ENCODE results near the gene CFAP61.
"Not testable (repeated sequence)": the region's sequence is repeated elsewhere in the genome, so short reads cannot be mapped to it uniquely, and the experiment has no call there.

The CFAP61 gene

GRCh38 chr20:20231528-20232298 lies 179.4 kb downstream of the CFAP61 start:
- DNase-seq (ENCODE audit: low read depth), result no peak

- no peak for DNase-seq (ENCODE audit: low read depth)
Measured at GRCh38 chr20:20233041-20233514, 180.7 kb downstream of the CFAP61 start.

GRCh38 chr20:20235681-20236080 lies 183.3 kb downstream of the CFAP61 start:
- DNase-seq (ENCODE audit: low read depth), result no peak

GRCh38 chr20:20237093-20237959 lies 185.0 kb downstream of the CFAP61 start:
- DNase-seq (ENCODE audit: low read depth), result no peak

- no peak for DNase-seq (ENCODE audit: low read depth)
Measured at GRCh38 chr20:20241976-20242375, 189.6 kb downstream of the CFAP61 start.

- not testable (repeated sequence) for DNase-seq (ENCODE audit: low read depth)
Measured at GRCh38 chr20:20244384-20244783, 192.1 kb downstream of the CFAP61 start.

- DNase-seq (ENCODE audit: low read depth), result no peak
Measured at GRCh38 chr20:20246996-20247633, 194.8 kb downstream of the CFAP61 start.

- no peak for DNase-seq (ENCODE audit: low read depth)
Measured at GRCh38 chr20:20248620-20249200, 196.4 kb downstream of the CFAP61 start.

- no peak for DNase-seq (ENCODE audit: low read depth)
Measured at GRCh38 chr20:20251317-20251716, 199.0 kb downstream of the CFAP61 start.

- no peak for DNase-seq (ENCODE audit: low read depth)
Measured at GRCh38 chr20:20251836-20252235, 199.5 kb downstream of the CFAP61 start.

- no peak for DNase-seq (ENCODE audit: low read depth)
Measured at GRCh38 chr20:20253039-20253743, 200.9 kb downstream of the CFAP61 start.

GRCh38 chr20:20253744-20254330 lies 201.5 kb downstream of the CFAP61 start:
- no peak for DNase-seq (ENCODE audit: low read depth)

GRCh38 chr20:20255099-20255498 lies 202.8 kb downstream of the CFAP61 start:
- DNase-seq (ENCODE audit: low read depth), result no peak

- no peak for DNase-seq (ENCODE audit: low read depth)
Measured at GRCh38 chr20:20259533-20259932, 207.2 kb downstream of the CFAP61 start.

GRCh38 chr20:20261159-20261558 lies 208.8 kb downstream of the CFAP61 start:
- no peak for DNase-seq (ENCODE audit: low read depth)

- DNase-seq (ENCODE audit: low read depth), result no peak
Measured at GRCh38 chr20:20265210-20265609, 212.9 kb downstream of the CFAP61 start.

- no peak for DNase-seq (ENCODE audit: low read depth)
Measured at GRCh38 chr20:20266552-20266951, 214.2 kb downstream of the CFAP61 start.

- DNase-seq (ENCODE audit: low read depth), result no peak
Measured at GRCh38 chr20:20267685-20268370, 215.5 kb downstream of the CFAP61 start.

GRCh38 chr20:20271271-20271670 lies 218.9 kb downstream of the CFAP61 start:
- no peak for DNase-seq (ENCODE audit: low read depth)

- no peak for DNase-seq (ENCODE audit: low read depth)
Measured at GRCh38 chr20:20272686-20273085, 220.4 kb downstream of the CFAP61 start.

- no peak for DNase-seq (ENCODE audit: low read depth)
Measured at GRCh38 chr20:20273286-20273685, 221.0 kb downstream of the CFAP61 start.
